ENCODE measurements around the gene SLIT1.
A peak's percentile ranks its signal among the peaks of the same experiment; 100 is the strongest.
"Not testable (repeated sequence)": the region's sequence is repeated elsewhere in the genome, so short reads cannot be mapped to it uniquely, and the experiment has no call there.

The SLIT1 gene

GRCh38 chr10:97039538-97040247 is 146.1 kb downstream of the SLIT1 start:
- DNase-seq: no peak

DNA sequence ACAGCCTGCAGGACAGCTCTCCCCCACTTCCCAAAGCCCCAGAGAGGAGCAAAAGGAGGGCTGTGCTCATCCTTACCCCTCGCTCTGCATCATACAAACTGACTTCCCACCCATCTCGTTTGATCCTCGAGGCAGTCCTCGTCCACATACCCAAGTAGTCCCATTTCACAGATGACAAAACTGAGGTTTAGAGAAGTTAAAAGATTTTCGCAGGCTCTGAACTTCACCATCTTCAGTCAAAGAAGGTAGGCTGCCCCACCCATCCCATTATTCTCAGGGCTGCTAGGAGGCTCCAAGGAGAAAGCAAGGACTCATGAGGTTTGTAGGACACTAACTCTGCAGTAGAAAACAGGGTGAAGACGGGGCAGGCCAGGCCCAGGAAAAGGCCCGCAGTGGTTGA is 147.1 kb downstream of the SLIT1 start:
- no peak for DNase-seq

DNA sequence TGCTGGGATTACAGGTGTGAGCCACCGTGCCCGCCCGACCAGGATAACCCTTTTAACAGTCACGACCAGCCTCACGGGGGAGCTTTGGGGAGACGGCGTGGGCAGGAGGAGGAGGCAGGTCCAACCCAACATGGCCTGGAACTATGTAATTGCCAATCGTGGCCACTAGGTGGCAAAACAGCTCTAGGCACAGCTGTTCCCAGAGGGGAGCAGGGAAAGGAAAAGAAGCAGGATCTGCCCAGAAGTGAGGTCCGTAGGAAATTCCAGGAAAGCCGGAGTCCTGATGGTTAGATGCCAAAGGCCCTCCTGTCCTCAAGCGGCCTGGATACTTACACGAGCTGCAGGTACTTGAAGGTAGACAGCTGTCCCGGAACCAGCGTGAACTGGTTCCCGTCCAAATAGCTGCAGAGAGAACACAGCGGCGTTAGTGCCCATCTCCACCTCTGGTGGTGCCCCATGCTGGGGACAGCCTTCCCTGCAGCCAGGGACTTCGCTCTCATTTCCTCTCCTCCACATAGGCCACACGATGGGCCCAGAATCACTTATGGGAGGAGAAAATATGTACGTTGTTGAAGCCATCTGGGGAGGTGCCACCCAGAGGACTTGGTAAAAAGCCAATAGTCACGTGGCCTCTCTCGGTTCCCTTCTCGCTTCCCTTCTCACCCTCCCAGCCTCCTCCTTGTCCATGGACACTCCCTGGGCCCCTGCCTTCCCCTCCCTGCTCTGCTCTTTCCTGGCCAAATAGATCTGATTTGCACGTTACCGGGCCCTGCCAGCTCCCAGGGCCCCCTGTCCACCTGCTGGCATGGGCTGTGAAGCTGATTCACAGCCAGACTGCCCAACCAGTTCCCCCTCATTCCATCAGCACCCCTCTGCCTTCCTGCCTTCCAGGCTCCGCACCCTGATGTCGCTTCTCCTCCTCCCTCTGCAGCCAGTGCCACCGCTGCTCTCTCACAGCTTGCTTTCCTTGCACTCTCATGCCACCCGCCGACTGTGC is 148.1 kb downstream of the SLIT1 start:
- DNase-seq: peak; percentile 64 to 94

DNA sequence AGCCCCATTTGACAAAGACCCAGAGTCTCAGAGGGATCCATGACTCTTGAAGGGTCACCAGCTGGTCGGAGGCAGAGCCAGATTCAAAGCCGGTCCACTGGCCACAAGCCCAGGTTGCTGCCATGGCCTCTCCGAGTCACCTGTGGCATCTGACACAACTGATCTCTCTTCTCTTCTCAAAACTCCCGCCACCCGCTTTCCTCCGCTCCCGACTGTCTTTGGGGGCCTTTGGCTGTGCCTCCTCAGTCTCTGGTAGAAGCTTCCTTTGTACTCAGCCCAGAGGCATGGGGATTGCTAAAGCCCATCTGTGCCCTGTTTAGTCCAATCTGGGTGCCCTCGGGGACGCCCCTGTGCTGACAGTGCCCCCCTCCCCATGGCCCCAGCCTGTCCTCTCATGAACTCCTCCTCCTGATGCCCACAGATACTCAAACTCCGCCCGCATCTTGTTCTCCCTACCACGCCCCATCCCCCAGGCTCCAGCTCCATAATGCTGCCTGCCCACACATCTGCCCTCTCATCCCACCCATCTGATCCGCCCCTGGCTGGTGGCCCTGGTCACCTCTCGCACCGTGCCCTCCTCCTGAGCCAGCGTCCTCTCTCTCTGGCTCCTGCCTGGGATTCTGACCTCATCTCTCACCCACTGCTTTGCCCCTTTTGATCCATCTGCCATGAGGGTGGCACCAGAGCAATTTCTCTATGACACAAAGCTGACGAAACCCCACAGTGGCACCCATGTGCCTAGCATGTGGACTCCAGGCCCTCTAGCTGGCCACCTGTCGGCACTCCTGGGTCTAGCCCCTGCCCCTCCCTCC is 150.6 kb downstream of the SLIT1 start:
- DNase-seq: no peak

GRCh38 chr10:97034301-97034700 is 151.5 kb downstream of the SLIT1 start:
- no peak for DNase-seq

DNA sequence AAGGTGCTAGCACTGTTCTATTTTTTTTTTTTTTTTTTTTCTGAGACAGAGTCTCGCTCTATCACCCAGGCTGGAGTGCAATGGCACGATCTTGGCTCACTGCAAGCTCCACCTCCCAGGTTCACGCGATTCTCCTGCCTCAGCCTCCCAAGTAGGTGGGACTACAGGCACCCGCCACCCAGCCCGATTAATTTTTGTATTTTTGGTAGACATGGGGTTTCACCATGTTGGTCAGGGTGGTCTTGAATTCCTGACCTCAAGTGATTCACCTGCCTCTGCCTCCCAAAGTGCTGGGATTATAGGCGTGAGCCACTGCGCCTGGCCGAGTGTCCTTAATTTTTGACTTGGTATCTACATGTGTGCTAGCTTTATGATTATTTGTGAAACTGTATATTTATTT is 151.9 kb downstream of the SLIT1 start:
- DNase-seq: not testable (repeated sequence)

DNA sequence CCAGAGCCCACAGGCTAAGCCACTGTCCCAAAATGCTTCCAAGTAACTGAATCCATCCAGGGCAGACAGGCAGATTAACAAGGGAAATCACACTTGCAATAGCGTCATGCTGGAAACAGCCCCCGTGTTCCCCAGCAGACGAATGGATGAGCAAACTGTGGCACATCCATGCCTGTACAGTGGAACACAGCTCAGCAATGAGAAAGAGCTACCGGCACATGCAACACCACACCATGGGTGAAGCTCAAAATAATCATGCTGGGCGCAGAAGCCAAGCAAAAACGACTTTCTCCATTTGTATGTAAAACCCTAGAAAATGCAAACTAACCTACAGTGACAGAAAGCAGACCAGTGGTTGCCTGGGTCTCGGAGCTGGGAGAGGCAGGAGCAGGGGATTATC is 153.1 kb downstream of the SLIT1 start:
- DNase-seq: no peak

- DNase-seq: no peak
These were observed 154.3 kb downstream of the SLIT1 start for GRCh38 chr10:97031459-97031858.

GRCh38 chr10:97030894-97031293 is 154.9 kb downstream of the SLIT1 start:
- no peak for DNase-seq

GRCh38 chr10:97029271-97029670 is 156.5 kb downstream of the SLIT1 start:
- DNase-seq: no peak

- DNase-seq: no peak
These were observed 157.0 kb downstream of the SLIT1 start for GRCh38 chr10:97028832-97029178.

GRCh38 chr10:97028126-97028831 is 157.5 kb downstream of the SLIT1 start:
- peak in 1 of 2 donors; percentile 17 for DNase-seq

GRCh38 chr10:97025613-97026242 is 160.0 kb downstream of the SLIT1 start:
- DNase-seq: peak; percentile 18 to 63

DNA sequence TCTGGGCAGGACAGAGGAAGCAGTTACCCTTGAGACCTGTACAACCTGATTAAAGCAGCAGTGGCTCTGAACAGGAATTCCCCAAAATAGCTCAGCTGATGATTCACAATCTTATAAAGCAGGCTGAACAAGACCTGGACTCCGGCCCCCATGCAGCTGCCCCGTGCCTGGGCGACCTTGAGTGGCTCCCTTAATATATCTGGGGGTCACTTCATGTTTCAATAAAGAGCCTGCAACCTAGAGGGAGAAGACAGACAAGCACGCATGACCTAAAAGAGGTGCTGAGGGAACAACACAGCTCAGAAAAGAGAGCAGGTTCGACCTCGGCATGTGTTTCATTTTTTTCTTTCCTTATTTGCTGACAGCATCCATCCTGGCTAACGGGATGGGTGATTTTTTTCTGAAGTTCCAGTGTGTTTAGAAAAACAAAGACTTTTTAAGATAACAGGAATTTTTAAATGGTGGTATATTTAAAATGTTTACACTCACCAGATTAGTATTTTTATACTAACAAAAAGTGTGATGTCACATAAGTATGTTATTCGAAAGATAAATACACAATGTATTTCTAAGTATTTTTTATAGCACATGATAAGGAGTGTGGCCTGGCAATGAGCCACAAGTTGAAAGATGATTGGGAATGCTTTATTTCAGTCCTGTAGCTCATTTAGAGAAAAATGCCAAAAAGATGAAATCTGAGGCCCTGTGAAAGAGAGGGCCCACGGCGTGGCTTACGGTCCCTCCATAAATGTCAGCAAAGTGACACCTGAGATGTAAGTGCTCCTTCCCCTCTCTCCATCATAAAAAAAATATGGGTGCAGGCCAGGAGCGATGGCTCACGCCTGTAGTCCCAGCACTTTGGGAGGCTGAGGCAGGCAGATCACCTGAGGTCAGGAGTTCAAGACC is 161.3 kb downstream of the SLIT1 start:
- DNase-seq: no peak

- DNase-seq: no peak
These were observed 162.2 kb downstream of the SLIT1 start for GRCh38 chr10:97023401-97024167.

DNA sequence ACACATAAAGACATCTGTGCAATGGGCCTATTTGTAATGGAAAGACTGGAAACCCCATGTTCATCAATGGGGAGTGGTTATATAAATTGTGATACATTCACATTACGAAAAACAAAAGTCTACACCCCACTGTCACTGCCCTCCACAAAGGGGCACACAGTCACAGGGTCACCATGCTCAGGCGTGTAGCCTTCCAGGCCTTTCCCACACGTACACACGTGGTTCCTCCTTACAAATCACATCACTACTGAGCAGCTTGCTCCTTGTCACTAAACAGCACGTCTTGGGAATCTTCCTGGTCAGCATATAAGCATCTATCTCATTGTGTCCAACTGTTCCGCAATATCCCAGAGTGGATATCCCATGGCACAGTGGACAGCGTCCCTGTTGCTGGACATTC is 163.1 kb downstream of the SLIT1 start:
- no peak for DNase-seq

- no peak for DNase-seq
These were observed 165.0 kb downstream of the SLIT1 start for GRCh38 chr10:97020452-97021400.

GRCh38 chr10:97019213-97019844 is 166.4 kb downstream of the SLIT1 start:
- DNase-seq: no peak
